ACHN (cell line): ENCODE results near the gene PPT2.
"Not testable (repeated sequence)": the region's sequence is repeated elsewhere in the genome, so short reads cannot be mapped to it uniquely, and the experiment has no call there.

Experiments used
- DNase-seq: peaks from one replicate; pipeline ENCODE4 v3.0.0-alpha.2; 2015
- in situ Hi-C: cut with HindIII; loops from 2 replicates; pipeline ENCODE4 v1.10.0; 2017; ENCODE audit warnings: low sequenced_read_pairs, low pct_ligation_motif_present, low pct_unique_long_range_greater_than_20kb

PPT2 gene

GRCh38 chr6:32123681-32124080, 30.3 kb upstream of the PPT2 start:
- no peak for DNase-seq
- in situ Hi-C loops: no loop called here

- in situ Hi-C loops: no loop called here
- DNase-seq: no peak
Measured at GRCh38 chr6:32126880-32127279, 27.1 kb upstream of the PPT2 start.

GRCh38 chr6:32127409-32127716, 26.6 kb upstream of the PPT2 start:
- in situ Hi-C loops: no loop called here
- DNase-seq: no peak

- peak; percentile 98 for DNase-seq
Measured at GRCh38 chr6:32127717-32128592, 26.0 kb upstream of the PPT2 start, which contains the start of gene ATF6B. Gene ATF6B, minus strand, starts transcription at chr6:32128246. Its CDS starts 39 bp downstream, at chr6:32128207.

GRCh38 chr6:32128751-32129296, 25.1 kb upstream of the PPT2 start:
- in situ Hi-C loops: no loop called here
- DNase-seq: no peak

More at GRCh38 chr6:32127717-32128592, 26.0 kb upstream of the PPT2 start, which contains the start of gene ATF6B:
- in situ Hi-C loops: no loop called here

GRCh38 chr6:32129297-32130088, 24.4 kb upstream of the PPT2 start:
- in situ Hi-C loops: no loop called here

GRCh38 chr6:32131439-32131948, 22.4 kb upstream of the PPT2 start:
- in situ Hi-C loops: no loop called here
- DNase-seq: no peak

More at GRCh38 chr6:32129297-32130088, 24.4 kb upstream of the PPT2 start:
- DNase-seq: no peak

GRCh38 chr6:32132110-32132509, 21.8 kb upstream of the PPT2 start:
- DNase-seq: no peak
- in situ Hi-C loops: no loop called here

- in situ Hi-C loops: no loop called here
- DNase-seq: no peak
Measured at GRCh38 chr6:32133786-32134185, 20.2 kb upstream of the PPT2 start.

GRCh38 chr6:32137454-32137853, 16.5 kb upstream of the PPT2 start:
- no peak for DNase-seq
- in situ Hi-C loops: no loop called here

- no peak for DNase-seq
- in situ Hi-C loops: no loop called here
Measured at GRCh38 chr6:32139590-32139989, 14.4 kb upstream of the PPT2 start.

GRCh38 chr6:32140420-32141046, 13.4 kb upstream of the PPT2 start:
- DNase-seq: no peak
- in situ Hi-C loops: no loop called here

GRCh38 chr6:32144238-32144637, 9.7 kb upstream of the PPT2 start:
- in situ Hi-C loops, DNase-seq: not testable (repeated sequence)

- in situ Hi-C loops: no loop called here
- no peak for DNase-seq
Measured at GRCh38 chr6:32146287-32146686, 7.7 kb upstream of the PPT2 start.

- in situ Hi-C loops: no loop called here
- DNase-seq: no peak
Measured at GRCh38 chr6:32146687-32147086, 7.3 kb upstream of the PPT2 start.

- in situ Hi-C loops: no loop called here
- no peak for DNase-seq
Measured at GRCh38 chr6:32147401-32148132, 6.4 kb upstream of the PPT2 start.

GRCh38 chr6:32148289-32149091, 5.5 kb upstream of the PPT2 start:
- no peak for DNase-seq
- in situ Hi-C loops: no loop called here
